Liver (tissue), 3 donors: Measurements from ENCODE around the gene UGGT2.

ENCODE experiments used
- ATF3 ChIP-seq: IDR thresholded peaks from 2 replicates; pipeline ENCODE4 v1.6.1; 2016; ENCODE audit warnings: antibody characterized with exemption
- CTCF ChIP-seq: fragments of 150-350 bp; IDR thresholded peaks from 2 replicates; pipeline ENCODE4 v1.5.1; 2017; ENCODE audit warnings: improper control_type of control experiment, low read depth, low read length; ENCODE audit not compliant: missing input control
- EGR1 ChIP-seq, 2 donors: IDR thresholded peaks; 2 replicates each; pipeline ENCODE4 v1.6.1; 2016 to 2018; ENCODE audit warnings: antibody characterized with exemption in 2 of 2, low read depth in 2 of 2
- FOXA2 ChIP-seq: IDR thresholded peaks from 2 replicates; pipeline ENCODE4 v1.6.1; 2016; ENCODE audit warnings: antibody characterized with exemption
- JUND ChIP-seq, 2 donors: IDR thresholded peaks; 2 replicates each; pipeline ENCODE4 v1.6.1; 2016; ENCODE audit warnings: antibody characterized with exemption in 2 of 2
- MAX ChIP-seq: IDR thresholded peaks from 2 replicates; pipeline ENCODE4 v1.6.1; 2016; ENCODE audit warnings: antibody characterized with exemption
- RAD21 ChIP-seq, 2 donors: IDR thresholded peaks; 2 replicates each; pipeline ENCODE4 v1.6.1; 2016; ENCODE audit warnings: antibody characterized with exemption in 2 of 2, mild to moderate bottlenecking in 2 of 2
- SP1 ChIP-seq: IDR thresholded peaks from 2 replicates; pipeline ENCODE4 v1.6.1; 2018; ENCODE audit warnings: antibody characterized with exemption, mild to moderate bottlenecking
- TAF1 ChIP-seq: conservative IDR thresholded peaks from 2 replicates; pipeline ENCODE4 v1.6.1; 2016; ENCODE audit warnings: antibody characterized with exemption, mild to moderate bottlenecking
- YY1 ChIP-seq: IDR thresholded peaks from 2 replicates; pipeline ENCODE4 v1.6.1; 2016; ENCODE audit warnings: antibody characterized with exemption, mild to moderate bottlenecking
- TF ChIP-seq, protein P1 (sequence below): IDR thresholded peaks from 2 replicates; pipeline ENCODE4 v1.6.1; 2016; ENCODE audit warnings: antibody characterized with exemption
- TF ChIP-seq, protein P2 (sequence below): IDR thresholded peaks from 2 replicates; pipeline ENCODE4 v1.6.1; 2016; ENCODE audit warnings: antibody characterized with exemption, mild to moderate bottlenecking
- donor health status: healthy.
- donor health status: healthy.

- no peak for TF ChIP-seq CTCF
- TF ChIP-seq, protein P1, sequence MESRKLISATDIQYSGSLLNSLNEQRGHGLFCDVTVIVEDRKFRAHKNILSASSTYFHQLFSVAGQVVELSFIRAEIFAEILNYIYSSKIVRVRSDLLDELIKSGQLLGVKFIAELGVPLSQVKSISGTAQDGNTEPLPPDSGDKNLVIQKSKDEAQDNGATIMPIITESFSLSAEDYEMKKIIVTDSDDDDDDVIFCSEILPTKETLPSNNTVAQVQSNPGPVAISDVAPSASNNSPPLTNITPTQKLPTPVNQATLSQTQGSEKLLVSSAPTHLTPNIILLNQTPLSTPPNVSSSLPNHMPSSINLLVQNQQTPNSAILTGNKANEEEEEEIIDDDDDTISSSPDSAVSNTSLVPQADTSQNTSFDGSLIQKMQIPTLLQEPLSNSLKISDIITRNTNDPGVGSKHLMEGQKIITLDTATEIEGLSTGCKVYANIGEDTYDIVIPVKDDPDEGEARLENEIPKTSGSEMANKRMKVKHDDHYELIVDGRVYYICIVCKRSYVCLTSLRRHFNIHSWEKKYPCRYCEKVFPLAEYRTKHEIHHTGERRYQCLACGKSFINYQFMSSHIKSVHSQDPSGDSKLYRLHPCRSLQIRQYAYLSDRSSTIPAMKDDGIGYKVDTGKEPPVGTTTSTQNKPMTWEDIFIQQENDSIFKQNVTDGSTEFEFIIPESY, result peak; percentile 20
- TF ChIP-seq, protein P2, sequence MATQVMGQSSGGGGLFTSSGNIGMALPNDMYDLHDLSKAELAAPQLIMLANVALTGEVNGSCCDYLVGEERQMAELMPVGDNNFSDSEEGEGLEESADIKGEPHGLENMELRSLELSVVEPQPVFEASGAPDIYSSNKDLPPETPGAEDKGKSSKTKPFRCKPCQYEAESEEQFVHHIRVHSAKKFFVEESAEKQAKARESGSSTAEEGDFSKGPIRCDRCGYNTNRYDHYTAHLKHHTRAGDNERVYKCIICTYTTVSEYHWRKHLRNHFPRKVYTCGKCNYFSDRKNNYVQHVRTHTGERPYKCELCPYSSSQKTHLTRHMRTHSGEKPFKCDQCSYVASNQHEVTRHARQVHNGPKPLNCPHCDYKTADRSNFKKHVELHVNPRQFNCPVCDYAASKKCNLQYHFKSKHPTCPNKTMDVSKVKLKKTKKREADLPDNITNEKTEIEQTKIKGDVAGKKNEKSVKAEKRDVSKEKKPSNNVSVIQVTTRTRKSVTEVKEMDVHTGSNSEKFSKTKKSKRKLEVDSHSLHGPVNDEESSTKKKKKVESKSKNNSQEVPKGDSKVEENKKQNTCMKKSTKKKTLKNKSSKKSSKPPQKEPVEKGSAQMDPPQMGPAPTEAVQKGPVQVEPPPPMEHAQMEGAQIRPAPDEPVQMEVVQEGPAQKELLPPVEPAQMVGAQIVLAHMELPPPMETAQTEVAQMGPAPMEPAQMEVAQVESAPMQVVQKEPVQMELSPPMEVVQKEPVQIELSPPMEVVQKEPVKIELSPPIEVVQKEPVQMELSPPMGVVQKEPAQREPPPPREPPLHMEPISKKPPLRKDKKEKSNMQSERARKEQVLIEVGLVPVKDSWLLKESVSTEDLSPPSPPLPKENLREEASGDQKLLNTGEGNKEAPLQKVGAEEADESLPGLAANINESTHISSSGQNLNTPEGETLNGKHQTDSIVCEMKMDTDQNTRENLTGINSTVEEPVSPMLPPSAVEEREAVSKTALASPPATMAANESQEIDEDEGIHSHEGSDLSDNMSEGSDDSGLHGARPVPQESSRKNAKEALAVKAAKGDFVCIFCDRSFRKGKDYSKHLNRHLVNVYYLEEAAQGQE, result peak; percentile 79
- no peak for TF ChIP-seq ATF3
- TF ChIP-seq RAD21 (IDR thresholded peaks at IDR 0.05), result no peak
- no peak for TF ChIP-seq TAF1
- peak; percentile 81 for TF ChIP-seq SP1
- TF ChIP-seq MAX, result no peak
- TF ChIP-seq EGR1 (IDR thresholded peaks at IDR 0.05; ENCODE audit: low read depth in 2 of 2), result no peak
- peak; percentile 50 for TF ChIP-seq YY1
- no peak for TF ChIP-seq JUND (IDR thresholded peaks at IDR 0.05)
- TF ChIP-seq FOXA2, result no peak
Measured at GRCh38 chr13:96053003-96053703, at the start of gene UGGT2.
